ENCODE results near the gene WBP2NL.

WBP2NL gene

GRCh38 chr22:42025421-42025820 lies 26.8 kb downstream of the WBP2NL start:
- no peak overlapping the region for H3K27ac ChIP-seq (ENCODE audit: low read depth in 2 of 2, low read length in 2 of 2)
- no peaks in the 10 kb centered on the region for H3K27me3 ChIP-seq (ENCODE audit: control insufficient read depth in 2 of 2, insufficient read depth in 2 of 2, low read length in 2 of 2)
- H3K36me3 ChIP-seq (ENCODE audit: control insufficient read depth in 2 of 2, insufficient read depth in 2 of 2, low read length in 2 of 2): no peaks in the 10 kb centered on the region
- no peak overlapping the region for H3K9ac ChIP-seq (ENCODE audit: low read depth in 1 of 2, low read length in 2 of 2)
- no peaks in the 10 kb centered on the region for H3K9me3 ChIP-seq (ENCODE audit: control insufficient read depth in 2 of 2, low read length in 2 of 2)
- no peak overlapping the region for H3K4me3 ChIP-seq (ENCODE audit: low read length in 2 of 2)
- H3K4me1 ChIP-seq (ENCODE audit: control insufficient read depth in 2 of 2, insufficient read depth in 2 of 2, low read length in 2 of 2): peaks cover 4 to 9% of the 10 kb centered on the region in 2 donors

DNA sequence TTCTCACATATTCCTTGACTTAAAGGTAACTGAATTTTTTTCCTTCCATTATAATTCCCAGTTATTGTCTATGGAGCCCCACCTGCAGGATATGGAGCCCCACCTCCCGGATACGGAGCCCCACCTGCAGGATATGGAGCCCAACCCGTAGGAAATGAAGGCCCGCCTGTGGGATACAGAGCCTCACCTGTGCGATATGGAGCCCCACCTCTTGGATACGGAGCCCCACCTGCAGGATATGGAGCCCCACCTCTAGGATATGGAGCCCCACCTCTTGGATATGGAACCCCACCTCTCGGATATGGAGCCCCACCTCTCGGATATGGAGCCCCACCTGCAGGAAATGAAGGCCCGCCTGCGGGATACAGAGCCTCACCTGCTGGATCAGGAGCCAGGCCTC lies 28.1 kb downstream of the WBP2NL start:
- Histone ChIP-seq H3K27me3 (ENCODE audit: control insufficient read depth in 2 of 2, insufficient read depth in 2 of 2, low read length in 2 of 2) (no peaks in the 10 kb centered on the region), H3K36me3 (ENCODE audit: control insufficient read depth in 2 of 2, insufficient read depth in 2 of 2, low read length in 2 of 2) (no peaks in the 10 kb centered on the region), H3K4me3 (ENCODE audit: low read length in 2 of 2) (no peak overlapping the region), H3K9ac (ENCODE audit: low read depth in 1 of 2, low read length in 2 of 2) (no peak overlapping the region), H3K4me1 (ENCODE audit: control insufficient read depth in 2 of 2, insufficient read depth in 2 of 2, low read length in 2 of 2) (peaks cover 4 to 9% of the 10 kb centered on the region in 2 donors), H3K27ac (ENCODE audit: low read depth in 2 of 2, low read length in 2 of 2) (no peak overlapping the region), H3K9me3 (ENCODE audit: control insufficient read depth in 2 of 2, low read length in 2 of 2) (no peaks in the 10 kb centered on the region)

- peaks cover 0 to 3% of the 10 kb centered on the region in 2 donors for H3K9me3 ChIP-seq (ENCODE audit: control insufficient read depth in 2 of 2, low read length in 2 of 2)
- no peak overlapping the region for H3K4me3 ChIP-seq (ENCODE audit: low read length in 2 of 2)
- H3K9ac ChIP-seq (ENCODE audit: low read depth in 1 of 2, low read length in 2 of 2): no peak overlapping the region
- H3K4me1 ChIP-seq (ENCODE audit: control insufficient read depth in 2 of 2, insufficient read depth in 2 of 2, low read length in 2 of 2): no peaks in the 10 kb centered on the region
- H3K27ac ChIP-seq (ENCODE audit: low read depth in 2 of 2, low read length in 2 of 2): no peak overlapping the region
- H3K36me3 ChIP-seq (ENCODE audit: control insufficient read depth in 2 of 2, insufficient read depth in 2 of 2, low read length in 2 of 2): no peaks in the 10 kb centered on the region
- no peaks in the 10 kb centered on the region for H3K27me3 ChIP-seq (ENCODE audit: control insufficient read depth in 2 of 2, insufficient read depth in 2 of 2, low read length in 2 of 2)
Observed at GRCh38 chr22:42033263-42034181, 34.9 kb downstream of the WBP2NL start.

- no peaks in the 10 kb centered on the region for H3K27me3 ChIP-seq (ENCODE audit: control insufficient read depth in 2 of 2, insufficient read depth in 2 of 2, low read length in 2 of 2)
- H3K27ac ChIP-seq (ENCODE audit: low read depth in 2 of 2, low read length in 2 of 2): no peak overlapping the region
- peaks cover 0 to 3% of the 10 kb centered on the region in 2 donors for H3K9me3 ChIP-seq (ENCODE audit: control insufficient read depth in 2 of 2, low read length in 2 of 2)
- H3K36me3 ChIP-seq (ENCODE audit: control insufficient read depth in 2 of 2, insufficient read depth in 2 of 2, low read length in 2 of 2): no peaks in the 10 kb centered on the region
- no peak overlapping the region for H3K9ac ChIP-seq (ENCODE audit: low read depth in 1 of 2, low read length in 2 of 2)
- H3K4me1 ChIP-seq (ENCODE audit: control insufficient read depth in 2 of 2, insufficient read depth in 2 of 2, low read length in 2 of 2): no peaks in the 10 kb centered on the region
- no peak overlapping the region for H3K4me3 ChIP-seq (ENCODE audit: low read length in 2 of 2)
Observed at GRCh38 chr22:42035256-42035655, 36.7 kb downstream of the WBP2NL start.

DNA sequence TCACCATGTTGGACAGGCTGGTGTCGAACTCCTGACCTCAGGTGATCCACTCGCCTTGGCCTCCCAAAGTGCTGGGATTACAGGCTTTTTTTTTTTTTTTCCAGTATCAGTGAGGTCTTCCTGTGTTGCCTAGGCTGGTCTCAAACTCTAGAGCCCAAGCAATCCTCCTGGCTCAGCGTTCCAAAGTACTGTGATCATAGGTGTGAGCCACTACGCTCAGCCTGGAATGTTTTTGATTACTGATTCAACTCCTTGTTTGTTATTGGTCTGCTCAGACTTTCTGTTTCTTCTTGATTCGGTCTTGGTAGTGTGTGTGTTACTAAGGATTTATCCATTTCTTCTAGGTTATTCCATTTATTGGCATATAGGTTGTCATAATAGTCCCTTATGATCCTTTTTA lies 40.7 kb downstream of the WBP2NL start:
- H3K4me1 ChIP-seq (ENCODE audit: control insufficient read depth in 2 of 2, insufficient read depth in 2 of 2, low read length in 2 of 2): no peaks in the 10 kb centered on the region
- peaks cover 0 to 4% of the 10 kb centered on the region in 2 donors for H3K9me3 ChIP-seq (ENCODE audit: control insufficient read depth in 2 of 2, low read length in 2 of 2)
- H3K36me3 ChIP-seq (ENCODE audit: control insufficient read depth in 2 of 2, insufficient read depth in 2 of 2, low read length in 2 of 2): no peaks in the 10 kb centered on the region
- H3K27me3 ChIP-seq (ENCODE audit: control insufficient read depth in 2 of 2, insufficient read depth in 2 of 2, low read length in 2 of 2): no peaks in the 10 kb centered on the region
- H3K9ac ChIP-seq (ENCODE audit: low read depth in 1 of 2, low read length in 2 of 2): no peak overlapping the region
- no peak overlapping the region for H3K4me3 ChIP-seq (ENCODE audit: low read length in 2 of 2)
- H3K27ac ChIP-seq (ENCODE audit: low read depth in 2 of 2, low read length in 2 of 2): no peak overlapping the region

GRCh38 chr22:42041784-42042183 lies 43.2 kb downstream of the WBP2NL start:
- Histone ChIP-seq H3K27me3 (ENCODE audit: control insufficient read depth in 2 of 2, insufficient read depth in 2 of 2, low read length in 2 of 2) (no peaks in the 10 kb centered on the region), H3K4me1 (ENCODE audit: control insufficient read depth in 2 of 2, insufficient read depth in 2 of 2, low read length in 2 of 2) (no peaks in the 10 kb centered on the region), H3K36me3 (ENCODE audit: control insufficient read depth in 2 of 2, insufficient read depth in 2 of 2, low read length in 2 of 2) (no peaks in the 10 kb centered on the region), H3K9ac (ENCODE audit: low read depth in 1 of 2, low read length in 2 of 2) (no peak overlapping the region), H3K27ac (ENCODE audit: low read depth in 2 of 2, low read length in 2 of 2) (no peak overlapping the region), H3K4me3 (ENCODE audit: low read length in 2 of 2) (no peak overlapping the region), H3K9me3 (ENCODE audit: control insufficient read depth in 2 of 2, low read length in 2 of 2) (peaks cover 0 to 4% of the 10 kb centered on the region in 2 donors)

GRCh38 chr22:42050641-42051180 lies 52.1 kb downstream of the WBP2NL start:
- no peak overlapping the region for H3K27ac ChIP-seq (ENCODE audit: low read depth in 2 of 2, low read length in 2 of 2)
- H3K36me3 ChIP-seq (ENCODE audit: control insufficient read depth in 2 of 2, insufficient read depth in 2 of 2, low read length in 2 of 2): no peaks in the 10 kb centered on the region
- no peaks in the 10 kb centered on the region for H3K9me3 ChIP-seq (ENCODE audit: control insufficient read depth in 2 of 2, low read length in 2 of 2)
- no peaks in the 10 kb centered on the region for H3K27me3 ChIP-seq (ENCODE audit: control insufficient read depth in 2 of 2, insufficient read depth in 2 of 2, low read length in 2 of 2)
- no peak overlapping the region for H3K4me3 ChIP-seq (ENCODE audit: low read length in 2 of 2)
- H3K9ac ChIP-seq (ENCODE audit: low read depth in 1 of 2, low read length in 2 of 2): no peak overlapping the region
- no peaks in the 10 kb centered on the region for H3K4me1 ChIP-seq (ENCODE audit: control insufficient read depth in 2 of 2, insufficient read depth in 2 of 2, low read length in 2 of 2)

DNA sequence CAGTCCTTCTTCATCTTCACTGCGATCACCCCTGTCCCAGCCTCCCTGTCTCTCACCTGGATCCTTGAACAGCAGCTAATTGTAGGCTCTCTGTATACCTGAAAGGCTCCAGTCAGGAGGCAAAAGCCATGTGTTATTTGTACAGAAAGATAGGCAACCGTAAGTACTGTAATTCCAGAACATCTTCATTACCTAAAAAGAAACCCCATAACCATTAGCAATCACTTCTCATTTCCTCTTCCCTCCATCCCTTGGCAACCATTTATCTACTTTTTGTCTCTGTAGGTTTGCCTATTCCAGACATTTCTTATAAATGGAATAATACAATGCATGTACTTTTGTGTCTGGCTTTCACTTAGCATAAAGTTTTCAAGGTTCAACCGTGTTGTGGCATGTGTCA lies 54.2 kb downstream of the WBP2NL start:
- no peaks in the 10 kb centered on the region for H3K9me3 ChIP-seq (ENCODE audit: control insufficient read depth in 2 of 2, low read length in 2 of 2)
- H3K27ac ChIP-seq (ENCODE audit: low read depth in 2 of 2, low read length in 2 of 2): no peak overlapping the region
- no peaks in the 10 kb centered on the region for H3K36me3 ChIP-seq (ENCODE audit: control insufficient read depth in 2 of 2, insufficient read depth in 2 of 2, low read length in 2 of 2)
- no peaks in the 10 kb centered on the region for H3K4me1 ChIP-seq (ENCODE audit: control insufficient read depth in 2 of 2, insufficient read depth in 2 of 2, low read length in 2 of 2)
- H3K27me3 ChIP-seq (ENCODE audit: control insufficient read depth in 2 of 2, insufficient read depth in 2 of 2, low read length in 2 of 2): no peaks in the 10 kb centered on the region
- no peak overlapping the region for H3K4me3 ChIP-seq (ENCODE audit: low read length in 2 of 2)
- H3K9ac ChIP-seq (ENCODE audit: low read depth in 1 of 2, low read length in 2 of 2): no peak overlapping the region

- no peaks in the 10 kb centered on the region for H3K27me3 ChIP-seq (ENCODE audit: control insufficient read depth in 2 of 2, insufficient read depth in 2 of 2, low read length in 2 of 2)
- H3K4me1 ChIP-seq (ENCODE audit: control insufficient read depth in 2 of 2, insufficient read depth in 2 of 2, low read length in 2 of 2): no peaks in the 10 kb centered on the region
- H3K27ac ChIP-seq (ENCODE audit: low read depth in 2 of 2, low read length in 2 of 2): no peak overlapping the region
- H3K4me3 ChIP-seq (ENCODE audit: low read length in 2 of 2): no peak overlapping the region
- peaks cover 18 to 32% of the 10 kb centered on the region in 2 donors for H3K36me3 ChIP-seq (ENCODE audit: control insufficient read depth in 2 of 2, insufficient read depth in 2 of 2, low read length in 2 of 2)
- no peaks in the 10 kb centered on the region for H3K9me3 ChIP-seq (ENCODE audit: control insufficient read depth in 2 of 2, low read length in 2 of 2)
- no peak overlapping the region for H3K9ac ChIP-seq (ENCODE audit: low read depth in 1 of 2, low read length in 2 of 2)
Observed at GRCh38 chr22:42056757-42057511, 58.3 kb downstream of the WBP2NL start.

DNA sequence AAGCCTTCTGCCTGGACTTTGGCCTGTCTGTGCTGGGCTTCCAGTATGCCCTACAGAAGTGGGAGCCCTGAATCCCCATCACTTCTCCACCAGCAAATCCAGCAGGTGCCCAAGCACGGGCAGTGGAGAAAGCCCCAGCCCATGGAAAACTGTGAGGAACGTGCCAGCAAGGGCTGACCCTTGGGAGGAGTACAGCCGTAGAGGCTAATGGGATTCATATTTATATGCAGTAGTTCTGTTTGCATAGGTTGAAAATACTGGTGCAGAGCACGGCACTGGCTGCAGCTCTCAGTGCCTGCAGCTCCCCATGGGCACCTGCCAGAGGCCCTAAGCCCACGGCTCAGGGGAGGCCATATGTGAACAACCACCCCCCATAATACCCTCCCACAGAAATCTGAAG lies 61.9 kb downstream of the WBP2NL start:
- Histone ChIP-seq H3K9ac (ENCODE audit: low read depth in 1 of 2, low read length in 2 of 2) (no peak overlapping the region), H3K27me3 (ENCODE audit: control insufficient read depth in 2 of 2, insufficient read depth in 2 of 2, low read length in 2 of 2) (no peaks in the 10 kb centered on the region), H3K4me3 (ENCODE audit: low read length in 2 of 2) (no peak overlapping the region), H3K4me1 (ENCODE audit: control insufficient read depth in 2 of 2, insufficient read depth in 2 of 2, low read length in 2 of 2) (no peaks in the 10 kb centered on the region), H3K36me3 (ENCODE audit: control insufficient read depth in 2 of 2, insufficient read depth in 2 of 2, low read length in 2 of 2) (peaks cover 27 to 48% of the 10 kb centered on the region in 2 donors), H3K9me3 (ENCODE audit: control insufficient read depth in 2 of 2, low read length in 2 of 2) (no peaks in the 10 kb centered on the region), H3K27ac (ENCODE audit: low read depth in 2 of 2, low read length in 2 of 2) (no peak overlapping the region)
